Thoracic aorta (tissue), 2 donors: ENCODE data around the gene IL13RA1. TPM values are rescaled to one million over a fixed set of nuclear protein-coding genes. Genes with fewer than 3 reads are reported as not detected.

ENCODE experiments used
- ATAC-seq: fragments of 150-250 bp; one replicate; pipeline ENCODE4 v1.8.0; 2017; ENCODE audit warnings: low read depth; ENCODE audit not compliant: insufficient number of reproducible peaks, low FRiP score
- DNase-seq: peaks from one replicate; pipeline ENCODE4 v3.0.0-alpha.2; 2020; ENCODE audit warnings: low spot score
- H3K27ac ChIP-seq, 2 donors: fragments of 200-600 bp; sonication (generic); 1 replicate in 1 of 2; 2 replicates in 1 of 2; pipeline ENCODE4 v1.5.1; 2016; ENCODE audit warnings: mild to moderate bottlenecking in 2 of 2, moderate library complexity in 2 of 2
- H3K27me3 ChIP-seq: fragments of 200-600 bp; sonication (generic); replicated peaks from 2 replicates; pipeline ENCODE4 v1.6.0; 2016; ENCODE audit warnings: mild to moderate bottlenecking; ENCODE audit not compliant: insufficient read depth
- H3K36me3 ChIP-seq: fragments of 200-600 bp; sonication (generic); one replicate; pipeline ENCODE4 v1.5.1; 2016
- H3K4me1 ChIP-seq, 2 donors: fragments of 200-600 bp; sonication (generic); 1 replicate in 1 of 2; 2 replicates in 1 of 2; pipeline versions ENCODE4 v1.5.1 to v1.6.0; 2016; ENCODE audit warnings: low read depth in 2 of 2, mild to moderate bottlenecking in 1 of 2; ENCODE audit not compliant: control insufficient read depth in 1 of 2
- H3K4me3 ChIP-seq: fragments of 200-600 bp; sonication (generic); 2 replicates; pipeline ENCODE4 v1.5.1; 2016; ENCODE audit warnings: mild to moderate bottlenecking
- H3K9me3 ChIP-seq: fragments of 200-600 bp; sonication (generic); 2 replicates; pipeline ENCODE4 v1.5.1; 2016
- total RNA-seq, 2 donors: library from RNA; depleted of rRNA; stranded (reverse); fragments of >200 nt; gene quantifications; one replicate each; pipeline versions ENCODE4 v1.1.0 to v1.2.3, GENCODE V29; 2016
- TF ChIP-seq, protein P1 (sequence below): fragments of 200-600 bp; sonication (generic); IDR thresholded peaks from one replicate; pipeline ENCODE4 v1.5.1; 2019; ENCODE audit warnings: antibody characterized with exemption

IL13RA1 gene
- total RNA-seq, 2 donors from 2014 or later: 109 to 110 TPM

DNA sequence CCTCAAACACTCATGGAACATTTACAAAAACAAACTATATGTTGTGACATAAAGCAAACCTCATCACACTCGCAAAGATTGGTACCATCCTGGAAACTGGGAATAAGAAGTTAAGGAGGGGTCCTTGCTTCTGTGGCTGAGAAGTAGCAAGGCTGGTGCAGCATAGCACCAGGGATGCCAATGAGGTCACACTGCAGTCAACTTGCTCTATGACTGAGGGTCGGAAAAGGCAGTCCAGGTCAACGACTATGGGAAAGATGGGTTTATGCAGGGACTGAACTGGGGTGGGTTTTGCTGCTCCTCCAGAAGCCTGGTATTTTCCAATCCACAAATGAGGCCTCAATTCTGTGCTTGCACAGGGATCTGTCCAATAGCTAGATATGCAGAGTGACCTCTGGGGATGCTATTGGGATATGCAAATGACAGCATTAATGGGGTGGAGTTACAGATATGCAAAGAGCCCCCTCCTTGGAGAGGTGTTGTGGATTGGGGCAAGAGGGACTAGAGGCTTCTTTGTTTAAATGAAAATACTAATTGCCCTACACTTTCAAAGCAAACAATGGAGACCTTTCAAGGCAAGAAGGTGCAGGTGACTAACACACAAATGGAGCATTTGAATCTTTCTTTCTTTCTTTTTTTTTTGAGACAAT lies 7.2 kb upstream of the IL13RA1 start:
- TF ChIP-seq, protein P1, sequence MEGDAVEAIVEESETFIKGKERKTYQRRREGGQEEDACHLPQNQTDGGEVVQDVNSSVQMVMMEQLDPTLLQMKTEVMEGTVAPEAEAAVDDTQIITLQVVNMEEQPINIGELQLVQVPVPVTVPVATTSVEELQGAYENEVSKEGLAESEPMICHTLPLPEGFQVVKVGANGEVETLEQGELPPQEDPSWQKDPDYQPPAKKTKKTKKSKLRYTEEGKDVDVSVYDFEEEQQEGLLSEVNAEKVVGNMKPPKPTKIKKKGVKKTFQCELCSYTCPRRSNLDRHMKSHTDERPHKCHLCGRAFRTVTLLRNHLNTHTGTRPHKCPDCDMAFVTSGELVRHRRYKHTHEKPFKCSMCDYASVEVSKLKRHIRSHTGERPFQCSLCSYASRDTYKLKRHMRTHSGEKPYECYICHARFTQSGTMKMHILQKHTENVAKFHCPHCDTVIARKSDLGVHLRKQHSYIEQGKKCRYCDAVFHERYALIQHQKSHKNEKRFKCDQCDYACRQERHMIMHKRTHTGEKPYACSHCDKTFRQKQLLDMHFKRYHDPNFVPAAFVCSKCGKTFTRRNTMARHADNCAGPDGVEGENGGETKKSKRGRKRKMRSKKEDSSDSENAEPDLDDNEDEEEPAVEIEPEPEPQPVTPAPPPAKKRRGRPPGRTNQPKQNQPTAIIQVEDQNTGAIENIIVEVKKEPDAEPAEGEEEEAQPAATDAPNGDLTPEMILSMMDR: no peak
- ATAC-seq (no peak), DNase-seq (no peak)
- Histone ChIP-seq H3K4me3 (no peak overlapping the region), H3K27ac (no peak overlapping the region), H3K4me1 (peaks cover under 1% of the 10 kb centered on the region in 2 donors), H3K9me3 (no peaks in the 10 kb centered on the region), H3K36me3 (no peaks in the 10 kb centered on the region), H3K27me3 (no peaks in the 10 kb centered on the region)

DNA sequence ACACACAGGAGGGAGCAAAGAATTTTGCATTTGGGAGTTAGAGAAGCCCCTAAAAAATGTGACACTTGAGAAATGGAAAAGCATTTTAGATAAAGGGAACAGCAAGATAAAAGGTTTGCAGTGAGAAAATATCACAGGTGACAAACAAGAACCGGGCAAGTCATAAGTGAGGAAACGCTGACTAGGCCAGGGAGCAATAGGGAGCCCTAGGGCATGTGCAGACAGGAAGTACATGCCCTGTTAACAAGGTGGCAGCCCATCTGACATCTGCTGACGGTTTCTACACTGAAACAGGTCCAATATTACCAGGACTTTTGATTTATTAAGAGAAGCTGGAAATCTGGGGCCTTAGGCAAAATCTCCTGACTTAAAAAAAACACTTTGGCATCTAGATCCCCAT lies 4.0 kb upstream of the IL13RA1 start:
- TF ChIP-seq, protein P1: no peak
- Histone ChIP-seq H3K4me1 (peaks cover 3 to 15% of the 10 kb centered on the region in 2 donors), H3K36me3 (no peaks in the 10 kb centered on the region), H3K27ac (no peak overlapping the region), H3K27me3 (no peaks in the 10 kb centered on the region), H3K4me3 (no peak overlapping the region), H3K9me3 (no peaks in the 10 kb centered on the region)
- ATAC-seq (no peak), DNase-seq (no peak)

DNA sequence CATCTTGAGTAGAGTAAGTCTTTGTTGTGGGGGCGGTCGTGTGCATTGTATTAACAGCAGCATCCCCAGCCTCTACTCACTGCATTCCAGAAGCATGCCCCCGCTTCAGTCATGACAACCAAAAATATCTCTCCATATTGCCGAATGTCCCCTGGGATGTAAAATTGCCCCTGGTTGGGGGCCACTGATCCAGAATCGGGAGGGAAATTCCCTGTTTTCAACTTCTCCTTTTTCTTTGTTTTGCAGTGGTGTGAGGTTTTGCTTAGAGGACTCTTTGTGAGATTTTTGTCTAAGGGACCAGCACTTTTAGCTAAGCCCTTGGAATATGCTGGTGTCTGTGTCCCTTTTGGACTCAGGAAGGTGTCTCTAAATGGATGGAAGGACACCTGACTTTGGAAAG lies 3.0 kb upstream of the IL13RA1 start:
- Histone ChIP-seq H3K4me3 (no peak overlapping the region), H3K4me1 (peaks cover 3 to 23% of the 10 kb centered on the region in 2 donors), H3K36me3 (no peaks in the 10 kb centered on the region), H3K9me3 (no peaks in the 10 kb centered on the region), H3K27me3 (no peaks in the 10 kb centered on the region), H3K27ac (no peak overlapping the region)
- ATAC-seq (no peak), DNase-seq (no peak)
- TF ChIP-seq, protein P1: no peak

DNA sequence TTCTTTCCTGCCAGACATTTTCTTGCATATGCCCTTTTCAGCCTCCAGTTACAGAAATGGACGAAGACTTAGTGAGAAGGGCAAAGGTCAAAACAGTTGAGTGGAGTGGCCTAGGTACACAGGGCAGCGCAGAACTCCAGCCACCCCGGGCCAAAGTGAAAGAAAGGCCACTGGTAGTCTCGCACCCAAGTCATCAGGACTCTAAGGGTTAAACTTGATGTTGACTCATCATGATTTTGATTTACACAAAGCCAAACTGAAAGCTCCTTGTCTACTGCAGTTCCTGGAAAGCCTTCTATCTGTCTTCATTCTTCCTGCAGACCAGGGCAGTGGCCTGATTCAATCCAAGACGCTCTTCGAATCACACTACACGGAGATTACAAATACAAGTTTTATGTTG lies 2.6 kb upstream of the IL13RA1 start:
- Histone ChIP-seq H3K27ac (no peak overlapping the region), H3K4me3 (no peak overlapping the region), H3K36me3 (no peaks in the 10 kb centered on the region), H3K27me3 (no peaks in the 10 kb centered on the region), H3K4me1 (peaks cover 6 to 27% of the 10 kb centered on the region in 2 donors), H3K9me3 (no peaks in the 10 kb centered on the region)
- no peak for ATAC-seq
- TF ChIP-seq, protein P1: no peak
- no peak for DNase-seq

DNA sequence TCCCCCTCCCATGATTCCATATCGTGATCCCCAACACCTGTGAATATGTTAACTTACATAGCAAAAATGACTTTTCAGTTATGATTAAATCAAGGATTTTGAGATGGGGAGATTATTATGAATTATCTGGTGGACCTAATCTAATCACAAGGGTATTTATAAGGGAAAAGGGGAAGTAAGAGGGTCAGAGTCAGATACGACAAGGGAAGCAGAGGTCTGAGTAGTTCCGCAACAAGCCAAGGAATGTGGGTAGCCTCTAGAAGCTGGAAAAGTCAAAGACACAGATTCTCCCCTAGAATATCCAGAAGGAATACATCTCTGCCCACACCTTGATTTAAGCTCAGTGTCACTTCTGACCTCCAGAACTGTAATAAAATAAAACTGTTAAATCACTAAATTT lies 1.0 kb upstream of the IL13RA1 start:
- ATAC-seq: no peak
- Histone ChIP-seq H3K9me3 (no peaks in the 10 kb centered on the region), H3K4me1 (peaks cover 12 to 34% of the 10 kb centered on the region in 2 donors)

More for the DNA sequence above, 1.0 kb upstream of the IL13RA1 start:
- peak overlapping the region; percentile 92 to 96 for H3K27ac ChIP-seq
- peak overlapping the region; percentile 83 for H3K4me3 ChIP-seq
- DNase-seq: no peak
- H3K36me3 ChIP-seq: no peaks in the 10 kb centered on the region
- H3K27me3 ChIP-seq: no peaks in the 10 kb centered on the region
- TF ChIP-seq, protein P1: no peak
